Measurements from ENCODE around the gene ZNF536. TPM values are rescaled to one million over a fixed set of nuclear protein-coding genes. Genes with fewer than 3 reads are reported as not detected.

ZNF536 gene
- total RNA-seq = not detected

DNA sequence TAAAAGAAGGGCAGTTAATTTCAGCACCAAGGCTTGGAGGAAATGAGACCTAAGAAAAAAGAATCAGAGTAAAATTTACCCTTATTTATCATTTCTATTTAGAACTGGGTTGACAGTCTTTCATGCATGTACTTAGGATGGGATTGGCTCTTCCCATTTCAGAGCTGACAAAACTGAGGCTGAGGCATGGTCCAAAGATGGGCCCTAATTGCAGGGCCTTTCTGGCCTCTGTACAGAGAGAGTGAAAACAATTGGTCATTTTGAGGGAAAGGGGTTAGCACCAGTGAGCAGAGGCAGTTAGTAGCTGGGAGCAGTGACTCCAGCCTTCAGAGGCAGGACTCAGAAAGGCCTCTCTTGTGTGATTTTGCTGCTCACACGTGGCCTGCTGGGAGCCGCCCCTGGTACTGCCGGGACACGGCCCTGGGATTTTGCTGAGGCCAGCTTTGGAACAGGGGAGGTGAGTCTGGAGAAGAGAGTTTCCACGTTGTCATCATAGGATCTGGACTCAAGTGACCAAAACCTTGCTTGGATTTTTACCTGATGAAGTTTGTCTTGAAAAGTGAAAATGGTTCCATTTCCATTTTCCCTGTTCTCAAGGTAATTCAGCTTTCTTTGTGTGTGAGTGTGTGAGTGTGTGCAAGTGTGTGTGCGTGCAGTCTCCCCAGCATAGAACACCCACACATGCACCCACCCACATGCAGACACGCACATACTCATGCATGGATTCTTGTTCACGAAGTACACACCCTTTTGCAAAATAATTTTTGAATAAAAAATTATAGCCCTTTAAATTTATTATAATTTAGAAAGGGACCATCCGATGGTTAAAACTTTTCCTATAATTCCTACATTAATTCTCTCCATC lies at the start of gene ZNF536:
Gene ZNF536 (plus strand): TSS at position 425 of the 865 bp plus-strand sequence. CDS start 71,179 bp downstream, outside the sequence.
- ChIA-PET POLR2A (no interaction called here), CTCF (no interaction called here)
- no peak within 1 kb of the TSS for H3K4me3 Mint-ChIP-seq
- ATAC-seq (no peak), DNase-seq (no peak)
- H3K27ac Mint-ChIP-seq = no peak within 1 kb of the TSS
- H3K4me1 Mint-ChIP-seq (ENCODE audit: low read depth) = no peaks in the 10 kb centered on the region
- no peaks in the 10 kb centered on the region for H3K9me3 Mint-ChIP-seq (ENCODE audit: insufficient read depth)
- H3K27me3 Mint-ChIP-seq (ENCODE audit: low read depth) = peaks cover 24% of the 10 kb centered on the region
- H3K36me3 Mint-ChIP-seq (ENCODE audit: low read depth) = no peaks in the 10 kb centered on the region

GRCh38 chr19:30322641-30323320 lies 49.4 kb upstream of the ZNF536 start:
- POLR2A ChIA-PET = no interaction called here
- Mint-ChIP-seq H3K27me3 (ENCODE audit: low read depth) (peaks cover 2% of the 10 kb centered on the region), H3K36me3 (ENCODE audit: low read depth) (no peaks in the 10 kb centered on the region), H3K27ac (no peak overlapping the region), H3K9me3 (ENCODE audit: insufficient read depth) (no peaks in the 10 kb centered on the region), H3K4me1 (ENCODE audit: low read depth) (no peaks in the 10 kb centered on the region), H3K4me3 (no peak overlapping the region)
- ATAC-seq (no peak), DNase-seq (no peak)
- CTCF ChIA-PET = no interaction called here

GRCh38 chr19:30323904-30324303 lies 48.3 kb upstream of the ZNF536 start:
- Mint-ChIP-seq H3K27ac (no peak overlapping the region), H3K9me3 (ENCODE audit: insufficient read depth) (no peaks in the 10 kb centered on the region), H3K4me3 (no peak overlapping the region), H3K4me1 (ENCODE audit: low read depth) (no peaks in the 10 kb centered on the region), H3K27me3 (ENCODE audit: low read depth) (peaks cover under 1% of the 10 kb centered on the region), H3K36me3 (ENCODE audit: low read depth) (no peaks in the 10 kb centered on the region)
- CTCF ChIA-PET = no interaction called here
- DNase-seq (no peak), ATAC-seq (no peak)
- POLR2A ChIA-PET = no interaction called here

DNA sequence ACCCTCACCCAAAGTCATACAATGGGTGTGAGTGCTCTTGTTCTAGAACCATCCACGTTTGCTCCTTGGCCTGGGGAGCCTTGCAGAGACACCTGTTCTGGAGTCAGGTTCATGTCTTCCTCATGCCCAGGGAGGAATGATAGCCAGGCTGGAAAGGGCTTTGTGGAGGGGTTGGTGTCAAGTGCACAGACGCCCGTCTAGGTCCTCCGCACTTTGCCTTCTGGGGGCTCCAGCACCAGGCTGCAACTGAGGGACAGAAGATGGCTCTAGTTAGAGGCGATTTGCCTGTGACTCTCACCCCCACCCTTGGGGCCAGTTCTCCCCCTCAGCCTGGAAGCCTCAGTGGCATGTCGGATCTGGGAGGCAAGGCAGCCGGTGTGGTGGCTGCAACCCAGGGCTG lies 47.2 kb upstream of the ZNF536 start:
- DNase-seq (no peak), ATAC-seq (no peak)
- ChIA-PET POLR2A (no interaction called here), CTCF (no interaction called here)
- Mint-ChIP-seq H3K27ac (no peak overlapping the region), H3K4me3 (no peak overlapping the region), H3K9me3 (ENCODE audit: insufficient read depth) (no peaks in the 10 kb centered on the region), H3K36me3 (ENCODE audit: low read depth) (no peaks in the 10 kb centered on the region), H3K4me1 (ENCODE audit: low read depth) (no peaks in the 10 kb centered on the region), H3K27me3 (ENCODE audit: low read depth) (no peaks in the 10 kb centered on the region)

GRCh38 chr19:30325676-30326392 lies 46.4 kb upstream of the ZNF536 start:
- H3K27ac Mint-ChIP-seq = no peak overlapping the region
- no peak for DNase-seq
- H3K27me3 Mint-ChIP-seq (ENCODE audit: low read depth) = no peaks in the 10 kb centered on the region
- H3K4me1 Mint-ChIP-seq (ENCODE audit: low read depth) = no peaks in the 10 kb centered on the region
- ATAC-seq = no peak
- no peak overlapping the region for H3K4me3 Mint-ChIP-seq
- ChIA-PET CTCF (no interaction called here), POLR2A (no interaction called here)
- no peaks in the 10 kb centered on the region for H3K9me3 Mint-ChIP-seq (ENCODE audit: insufficient read depth)
- H3K36me3 Mint-ChIP-seq (ENCODE audit: low read depth) = no peaks in the 10 kb centered on the region

GRCh38 chr19:30326393-30326710 lies 45.8 kb upstream of the ZNF536 start:
- H3K27me3 Mint-ChIP-seq (ENCODE audit: low read depth) = no peaks in the 10 kb centered on the region
- H3K36me3 Mint-ChIP-seq (ENCODE audit: low read depth) = no peaks in the 10 kb centered on the region
- POLR2A ChIA-PET = no interaction called here
- no peak for ATAC-seq
- H3K27ac Mint-ChIP-seq = no peak overlapping the region
- H3K4me3 Mint-ChIP-seq = no peak overlapping the region
- H3K4me1 Mint-ChIP-seq (ENCODE audit: low read depth) = no peaks in the 10 kb centered on the region
- no peak for DNase-seq
- no peaks in the 10 kb centered on the region for H3K9me3 Mint-ChIP-seq (ENCODE audit: insufficient read depth)
- CTCF ChIA-PET = no interaction called here

- Mint-ChIP-seq H3K36me3 (ENCODE audit: low read depth) (no peaks in the 10 kb centered on the region), H3K4me1 (ENCODE audit: low read depth) (no peaks in the 10 kb centered on the region), H3K4me3 (no peak overlapping the region), H3K27me3 (ENCODE audit: low read depth) (no peaks in the 10 kb centered on the region), H3K27ac (no peak overlapping the region), H3K9me3 (ENCODE audit: insufficient read depth) (no peaks in the 10 kb centered on the region)
- DNase-seq (no peak), ATAC-seq (no peak)
- POLR2A ChIA-PET = interaction anchor here (0.6 kb wide), 1 partner anchor 54 kb away, joined by 3 read pairs; no protein-coding TSS in a partner anchor
- CTCF ChIA-PET = no interaction called here
Observed at GRCh38 chr19:30327331-30327730, 44.9 kb upstream of the ZNF536 start.

DNA sequence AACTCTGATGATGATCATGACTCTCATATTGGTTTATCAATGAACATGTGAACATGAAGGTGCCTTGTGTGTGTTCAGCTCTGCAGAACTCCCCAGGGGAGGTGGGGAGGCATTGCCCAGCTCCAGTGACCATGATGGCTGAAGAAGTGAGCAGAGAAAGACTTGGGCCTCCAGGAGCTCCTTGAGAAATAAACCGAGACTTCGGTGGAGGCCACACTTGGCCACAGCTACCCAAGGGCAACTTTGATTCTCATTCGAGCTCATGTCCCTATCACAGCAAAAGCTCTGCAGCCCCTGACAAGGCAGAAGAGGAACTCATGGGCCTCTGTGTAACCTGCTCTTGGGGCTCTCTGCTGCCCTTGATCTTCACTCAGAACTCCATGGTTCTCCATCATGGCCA lies 44.1 kb upstream of the ZNF536 start:
- no peak for ATAC-seq
- Mint-ChIP-seq H3K27me3 (ENCODE audit: low read depth) (no peaks in the 10 kb centered on the region), H3K36me3 (ENCODE audit: low read depth) (no peaks in the 10 kb centered on the region), H3K4me1 (ENCODE audit: low read depth) (no peaks in the 10 kb centered on the region), H3K9me3 (ENCODE audit: insufficient read depth) (no peaks in the 10 kb centered on the region), H3K4me3 (no peak overlapping the region), H3K27ac (no peak overlapping the region)
- CTCF ChIA-PET = no interaction called here
- POLR2A ChIA-PET = no interaction called here
- no peak for DNase-seq

GRCh38 chr19:30330266-30330665 lies 41.9 kb upstream of the ZNF536 start:
- DNase-seq = no peak
- no peaks in the 10 kb centered on the region for H3K4me1 Mint-ChIP-seq (ENCODE audit: low read depth)
- ChIA-PET POLR2A (no interaction called here), CTCF (no interaction called here)
- no peak overlapping the region for H3K4me3 Mint-ChIP-seq
- H3K36me3 Mint-ChIP-seq (ENCODE audit: low read depth) = no peaks in the 10 kb centered on the region
- H3K27me3 Mint-ChIP-seq (ENCODE audit: low read depth) = no peaks in the 10 kb centered on the region
- no peak overlapping the region for H3K27ac Mint-ChIP-seq
- no peaks in the 10 kb centered on the region for H3K9me3 Mint-ChIP-seq (ENCODE audit: insufficient read depth)
- ATAC-seq = no peak

DNA sequence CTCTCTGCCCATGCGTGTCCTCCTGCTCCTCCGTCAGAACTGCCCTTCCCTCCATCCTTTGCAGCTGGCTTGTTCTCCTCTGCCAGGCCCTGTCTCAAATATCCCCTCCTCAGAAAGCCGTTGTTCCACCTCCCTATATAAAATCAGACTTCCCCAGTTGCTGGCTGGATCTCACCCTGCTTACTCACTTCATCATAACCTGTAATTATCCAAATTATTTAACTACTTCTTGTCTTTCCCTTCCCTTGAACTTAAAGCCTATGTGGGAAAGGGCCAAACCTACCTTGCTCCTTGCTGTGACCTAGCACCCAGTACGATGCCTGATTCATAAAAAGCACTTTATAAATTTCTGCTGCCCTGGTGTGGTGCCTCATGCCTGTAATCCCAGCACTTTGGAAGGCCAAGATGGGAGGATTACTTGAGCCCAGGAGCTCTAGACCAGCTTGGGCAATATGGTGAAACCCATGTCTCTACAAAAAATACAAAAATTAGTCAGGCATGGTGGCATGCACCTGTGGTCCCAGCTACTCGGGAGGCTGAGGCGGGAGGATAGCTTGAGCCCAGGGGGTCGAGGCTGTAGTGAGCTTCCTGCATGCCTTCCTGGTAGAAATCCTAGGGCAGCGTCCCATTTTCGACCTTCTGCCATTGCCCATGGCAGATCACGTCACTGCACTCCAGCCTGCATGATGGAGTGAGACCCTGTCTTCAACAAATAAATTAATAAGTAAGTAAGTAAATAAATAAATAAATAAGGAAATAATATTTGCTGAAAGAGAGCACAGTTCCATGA lies 39.5 kb upstream of the ZNF536 start:
- CTCF ChIA-PET = no interaction called here
- Mint-ChIP-seq H3K4me3 (no peak overlapping the region), H3K36me3 (ENCODE audit: low read depth) (no peaks in the 10 kb centered on the region), H3K27ac (no peak overlapping the region), H3K27me3 (ENCODE audit: low read depth) (no peaks in the 10 kb centered on the region), H3K9me3 (ENCODE audit: insufficient read depth) (no peaks in the 10 kb centered on the region), H3K4me1 (ENCODE audit: low read depth) (no peaks in the 10 kb centered on the region)
- DNase-seq (no peak), ATAC-seq (no peak)
- POLR2A ChIA-PET = no interaction called here

GRCh38 chr19:30333291-30334065 lies 38.7 kb upstream of the ZNF536 start:
- Mint-ChIP-seq H3K4me3 (no peak overlapping the region), H3K27ac (no peak overlapping the region), H3K36me3 (ENCODE audit: low read depth) (no peaks in the 10 kb centered on the region), H3K9me3 (ENCODE audit: insufficient read depth) (no peaks in the 10 kb centered on the region), H3K27me3 (ENCODE audit: low read depth) (no peaks in the 10 kb centered on the region), H3K4me1 (ENCODE audit: low read depth) (no peaks in the 10 kb centered on the region)
- POLR2A ChIA-PET = no interaction called here
- no peak for ATAC-seq
- CTCF ChIA-PET = no interaction called here
- no peak for DNase-seq
